Duodenal mucosa (tissue), 2 donors: Measurements from ENCODE around the gene TM4SF18.
"Not testable (repeated sequence)": the region's sequence is repeated elsewhere in the genome, so short reads cannot be mapped to it uniquely, and the experiment has no call there.

Experiments
- H3K27ac ChIP-seq: one replicate; pipeline ENCODE4 v1.7.0; 2013; ENCODE audit warnings: low read depth, low read length
- H3K27me3 ChIP-seq, 2 donors: one replicate each; pipeline ENCODE4 v1.7.0; 2013; ENCODE audit warnings: low read length in 2 of 2, control low read depth in 1 of 2; ENCODE audit not compliant: insufficient read depth in 2 of 2, control insufficient read depth in 1 of 2
- H3K36me3 ChIP-seq, 2 donors: one replicate each; pipeline ENCODE4 v1.7.0; 2013; ENCODE audit warnings: low read length in 2 of 2, control low read depth in 1 of 2; ENCODE audit not compliant: insufficient read depth in 2 of 2, control insufficient read depth in 1 of 2
- H3K4me1 ChIP-seq, 2 donors: one replicate each; pipeline ENCODE4 v1.7.0; 2013; ENCODE audit warnings: low read length in 2 of 2, control low read depth in 1 of 2; ENCODE audit not compliant: insufficient read depth in 2 of 2, control insufficient read depth in 1 of 2
- H3K4me3 ChIP-seq, 2 donors: one replicate each; pipeline ENCODE4 v1.7.0; 2013; ENCODE audit warnings: low read length in 2 of 2, low read depth in 1 of 2
- H3K9ac ChIP-seq, 2 donors: one replicate each; pipeline ENCODE4 v1.7.0; 2013; ENCODE audit warnings: low read length in 2 of 2, low read depth in 1 of 2
- H3K9me3 ChIP-seq, 2 donors: one replicate each; pipeline ENCODE4 v1.7.0; 2013; ENCODE audit warnings: low read length in 2 of 2, control low read depth in 1 of 2; ENCODE audit not compliant: control insufficient read depth in 1 of 2

TM4SF18 gene

GRCh38 chr3:149333176-149333859, at the start of gene TM4SF18:
TM4SF18 (minus strand) TSS chr3:149333636; CDS start chr3:149333382, 254 bp downstream.
- Histone ChIP-seq H3K4me3 (no peak within 1 kb of the TSS), H3K9me3 (no peaks in the 10 kb centered on the region), H3K9ac (no peak within 1 kb of the TSS), H3K4me1 (no peaks in the 10 kb centered on the region), H3K36me3 (no peaks in the 10 kb centered on the region), H3K27ac (peak within 1 kb of the TSS; percentile 33), H3K27me3 (no peaks in the 10 kb centered on the region)

DNA sequence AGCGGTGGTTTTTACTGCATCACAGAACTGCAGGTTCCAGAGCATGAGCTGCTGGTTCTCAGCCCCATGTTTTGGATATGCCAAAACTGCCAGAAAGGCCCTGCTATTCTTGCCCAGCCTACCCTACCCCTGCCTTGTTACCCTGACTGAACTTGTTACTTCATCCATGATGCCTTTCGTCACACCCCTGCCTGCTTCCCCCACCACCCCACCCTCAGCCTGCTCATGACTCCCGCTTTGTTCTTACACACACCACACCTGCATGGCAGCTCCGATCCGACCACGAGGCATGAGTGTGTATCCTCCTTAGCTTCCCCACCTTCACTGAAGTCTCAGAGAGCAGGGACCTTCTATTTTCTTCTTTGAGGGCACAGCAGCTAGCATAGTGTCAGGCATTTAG, 49.1 kb upstream of the TM4SF18 start:
- H3K36me3 ChIP-seq: no peaks in the 10 kb centered on the region
- H3K9ac ChIP-seq: no peak overlapping the region
- no peaks in the 10 kb centered on the region for H3K27me3 ChIP-seq
- no peak overlapping the region for H3K27ac ChIP-seq
- H3K4me1 ChIP-seq: peaks cover 25 to 37% of the 10 kb centered on the region in 2 donors
- H3K4me3 ChIP-seq: no peak overlapping the region
- H3K9me3 ChIP-seq: no peaks in the 10 kb centered on the region

DNA sequence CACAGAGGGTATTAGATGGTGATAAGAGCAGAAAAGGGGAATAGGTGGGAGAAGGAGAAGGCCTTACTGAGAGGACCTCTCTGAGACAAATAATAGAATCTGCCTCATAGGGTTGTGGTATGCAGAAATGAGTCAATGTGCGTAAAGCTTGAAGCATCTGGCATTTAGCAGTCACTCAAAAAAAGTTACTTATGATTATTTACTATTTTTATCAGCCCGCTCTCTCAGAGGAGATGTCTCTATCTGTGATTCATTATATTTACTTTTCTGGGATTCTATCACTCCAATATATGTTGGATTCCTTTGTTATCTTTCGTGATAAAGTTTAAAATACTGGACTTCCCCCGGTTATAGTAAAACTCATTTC, 48.6 kb upstream of the TM4SF18 start:
- peaks cover 25 to 37% of the 10 kb centered on the region in 2 donors for H3K4me1 ChIP-seq
- no peaks in the 10 kb centered on the region for H3K27me3 ChIP-seq
- no peaks in the 10 kb centered on the region for H3K36me3 ChIP-seq
- no peak overlapping the region for H3K27ac ChIP-seq
- no peak overlapping the region for H3K9ac ChIP-seq
- no peaks in the 10 kb centered on the region for H3K9me3 ChIP-seq
- no peak overlapping the region for H3K4me3 ChIP-seq

DNA sequence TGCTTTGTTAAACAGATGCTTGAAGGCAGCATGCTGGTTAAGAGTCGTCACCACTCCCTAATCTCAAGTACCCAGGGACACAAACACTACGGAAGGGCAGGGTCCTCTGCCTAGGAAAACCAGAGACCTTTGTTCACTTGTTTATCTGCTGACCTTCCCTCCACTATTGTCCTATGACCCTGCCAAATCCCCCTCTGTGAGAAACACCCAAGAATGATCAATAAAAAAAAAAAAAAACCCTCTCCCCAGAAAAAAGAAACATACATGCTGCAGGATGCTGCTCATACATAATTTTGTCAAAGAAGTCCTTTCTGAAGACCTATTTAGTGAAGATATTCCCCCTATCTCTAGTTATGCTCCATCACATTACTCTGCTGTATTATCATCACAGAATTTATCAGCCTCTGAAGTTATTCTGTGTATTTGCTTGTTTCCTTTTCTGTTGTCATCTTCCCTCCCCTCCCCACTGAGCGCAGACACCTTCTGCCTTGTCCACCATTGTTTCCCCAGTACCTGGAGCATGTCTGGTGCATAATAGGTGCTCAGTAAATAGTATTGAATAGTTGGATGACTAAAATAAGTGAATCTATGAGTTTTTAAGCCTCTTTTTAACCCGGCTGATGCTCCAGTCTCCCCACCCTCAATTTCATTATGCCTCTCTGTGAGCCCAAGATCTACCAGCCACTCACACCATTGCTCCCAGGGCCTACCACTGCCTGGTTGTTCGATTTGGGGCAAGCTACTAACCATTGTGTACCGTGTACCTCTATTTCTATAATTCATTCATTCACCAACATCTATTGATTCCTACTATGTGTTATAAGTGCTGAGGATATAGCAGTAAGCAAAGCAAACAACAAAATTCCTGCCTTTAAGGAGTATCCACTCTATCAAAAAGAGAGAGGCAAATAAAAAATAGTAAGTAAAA, 48.0 kb upstream of the TM4SF18 start:
- H3K9me3 ChIP-seq: no peaks in the 10 kb centered on the region
- H3K4me3 ChIP-seq: no peak overlapping the region
- H3K9ac ChIP-seq: no peak overlapping the region
- H3K27me3 ChIP-seq: no peaks in the 10 kb centered on the region
- H3K27ac ChIP-seq: no peak overlapping the region
- peaks cover 18 to 31% of the 10 kb centered on the region in 2 donors for H3K4me1 ChIP-seq
- no peaks in the 10 kb centered on the region for H3K36me3 ChIP-seq

DNA sequence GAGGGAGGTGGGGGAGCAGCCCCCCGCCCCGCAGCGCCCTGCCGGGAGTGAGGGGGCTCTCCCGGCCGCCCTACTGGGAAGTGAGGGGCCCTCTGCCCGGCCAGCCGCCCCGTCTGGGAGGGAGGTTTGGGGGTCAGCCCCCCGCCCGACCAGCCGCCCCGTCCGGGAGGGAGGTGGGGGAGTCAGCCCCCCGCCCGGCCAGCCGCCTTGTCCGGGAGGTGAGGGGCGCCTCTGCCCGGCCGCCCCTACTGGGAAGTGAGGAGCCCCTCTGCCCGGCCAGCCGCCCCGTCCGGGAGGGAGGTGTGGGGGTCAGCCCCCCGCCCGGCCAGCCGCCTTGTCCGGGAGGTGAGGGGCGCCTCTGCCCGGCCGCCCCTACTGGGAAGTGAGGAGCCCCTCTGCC, 46.8 kb upstream of the TM4SF18 start:
- H3K4me1 ChIP-seq: peaks cover 11 to 21% of the 10 kb centered on the region in 2 donors

GRCh38 chr3:149378478-149379309, 45.3 kb upstream of the TM4SF18 start:
- peak overlapping the region; percentile 1 to 72 for H3K9ac ChIP-seq
- no peaks in the 10 kb centered on the region for H3K27me3 ChIP-seq
- H3K4me3 ChIP-seq: peak overlapping the region; percentile 11 to 83
- no peaks in the 10 kb centered on the region for H3K9me3 ChIP-seq
- H3K27ac ChIP-seq: no peak overlapping the region
- peaks cover 11 to 21% of the 10 kb centered on the region in 2 donors for H3K4me1 ChIP-seq
- no peaks in the 10 kb centered on the region for H3K36me3 ChIP-seq

More for the DNA sequence above, 46.8 kb upstream of the TM4SF18 start:
- H3K9ac ChIP-seq, H3K9me3 ChIP-seq, H3K4me3 ChIP-seq, H3K27ac ChIP-seq, H3K27me3 ChIP-seq, H3K36me3 ChIP-seq: not testable (repeated sequence)

GRCh38 chr3:149377408-149378364, 44.2 kb upstream of the TM4SF18 start, which contains the start of gene TM4SF1:
TM4SF1 (minus strand) TSS chr3:149377649; CDS start chr3:149377547, 102 bp downstream.
- H3K36me3 ChIP-seq: no peaks in the 10 kb centered on the region
- no peaks in the 10 kb centered on the region for H3K9me3 ChIP-seq
- H3K4me3 ChIP-seq: peak within 1 kb of the TSS; percentile 67 to 83
- H3K27me3 ChIP-seq: no peaks in the 10 kb centered on the region
- H3K4me1 ChIP-seq: peaks cover 11 to 21% of the 10 kb centered on the region in 2 donors
- H3K27ac ChIP-seq: peak within 1 kb of the TSS; percentile 71
- peak within 1 kb of the TSS; percentile 58 to 72 for H3K9ac ChIP-seq

DNA sequence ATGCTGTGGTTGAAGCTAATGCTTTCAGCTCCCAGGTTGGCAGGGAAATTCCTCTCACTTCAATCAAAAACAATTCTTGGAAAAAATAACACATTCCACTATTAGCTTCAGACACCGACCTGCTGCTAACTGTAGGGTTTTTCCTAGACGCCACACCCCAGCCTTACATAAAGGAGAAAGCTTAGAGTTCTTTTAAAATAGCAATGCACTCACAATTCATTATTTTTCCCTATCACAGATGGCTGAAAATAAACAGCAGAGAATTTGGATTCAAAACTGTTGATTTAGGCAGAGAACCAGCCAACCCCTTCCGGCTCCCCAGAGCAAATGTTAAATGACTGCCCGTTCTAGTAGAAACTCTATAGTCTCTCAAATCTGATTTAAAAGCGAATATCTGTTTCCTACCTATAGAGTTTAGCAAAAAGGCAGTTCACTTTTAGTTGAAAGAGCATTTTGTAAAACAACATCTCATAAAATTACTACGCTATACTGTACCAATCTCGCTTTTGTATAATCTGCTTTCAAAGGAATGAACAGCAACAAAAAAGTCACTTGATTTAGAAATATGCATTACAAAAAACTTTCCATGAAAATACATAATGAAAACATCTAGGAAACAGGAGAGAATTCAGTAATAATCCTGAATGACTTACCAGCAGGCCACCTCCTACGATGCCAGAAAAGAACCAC, 43.4 kb upstream of the TM4SF18 start:
- no peaks in the 10 kb centered on the region for H3K27me3 ChIP-seq
- peak overlapping the region; percentile 58 to 72 for H3K9ac ChIP-seq
- no peaks in the 10 kb centered on the region for H3K36me3 ChIP-seq
- peak overlapping the region; percentile 67 to 83 for H3K4me3 ChIP-seq
- peaks cover 11 to 21% of the 10 kb centered on the region in 2 donors for H3K4me1 ChIP-seq
- peak overlapping the region; percentile 71 for H3K27ac ChIP-seq
- no peaks in the 10 kb centered on the region for H3K9me3 ChIP-seq
